HAP-1 (cell line): ENCODE measurements around the gene XRRA1.
"Not testable (repeated sequence)": the region's sequence is repeated elsewhere in the genome, so short reads cannot be mapped to it uniquely, and the experiment has no call there.

Experiments used
- DNase-seq, 2 experiments: peaks; one replicate each; pipeline ENCODE4 v3.0.0-alpha.2; 2016 to 2020; ENCODE audit warnings: low spot score in 2 of 2
- H3K27me3 ChIP-seq: fragments of 250-450 bp; sonication (Bioruptor Pico); 2 replicates; pipeline ENCODE4 v1.5.1; 2020; ENCODE audit warnings: low read depth, mild to moderate bottlenecking, moderate library complexity
- H3K36me3 ChIP-seq: fragments of 250-450 bp; sonication (Bioruptor Pico); replicated peaks from 2 replicates; pipeline ENCODE4 v1.5.1; 2020; ENCODE audit warnings: mild to moderate bottlenecking
- H3K4me1 ChIP-seq: fragments of 250-450 bp; sonication (Bioruptor Pico); 2 replicates; pipeline ENCODE4 v1.5.1; 2020; ENCODE audit warnings: mild to moderate bottlenecking
- H3K4me3 ChIP-seq: fragments of 250-450 bp; sonication (Bioruptor Pico); 2 replicates; pipeline ENCODE4 v1.5.1; 2020; ENCODE audit warnings: mild to moderate bottlenecking, moderate library complexity
- H3K9me3 ChIP-seq: fragments of 250-450 bp; sonication (Bioruptor Pico); 2 replicates; pipeline ENCODE4 v1.5.1; 2020; ENCODE audit warnings: mild to moderate bottlenecking, moderate library complexity
- in situ Hi-C: fragments of 300-500 bp; cut with MboI; formaldehyde crosslinking; loops from 3 replicates; pipeline ENCODE4 v1.14.3; 2020; ENCODE audit warnings: low sequenced_read_pairs, inconsistent platforms, mixed read lengths

Gene XRRA1

GRCh38 chr11:74847895-74848294, 101.0 kb downstream of the XRRA1 start:
- no peaks in the 10 kb centered on the region for H3K27me3 ChIP-seq
- no peaks in the 10 kb centered on the region for H3K4me1 ChIP-seq
- DNase-seq = no peak
- in situ Hi-C loops = no loop called here
- no peaks in the 10 kb centered on the region for H3K9me3 ChIP-seq
- no peak overlapping the region for H3K4me3 ChIP-seq
- peaks cover 33% of the 10 kb centered on the region for H3K36me3 ChIP-seq

- Histone ChIP-seq H3K27me3 (no peaks in the 10 kb centered on the region), H3K4me3 (no peak overlapping the region), H3K36me3 (peaks cover 38% of the 10 kb centered on the region), H3K4me1 (no peaks in the 10 kb centered on the region), H3K9me3 (no peaks in the 10 kb centered on the region)
- in situ Hi-C loops = no loop called here
- no peak for DNase-seq
These were observed 101.5 kb downstream of the XRRA1 start for GRCh38 chr11:74847395-74847794.

- Histone ChIP-seq H3K4me1 (no peaks in the 10 kb centered on the region), H3K36me3 (peaks cover 43% of the 10 kb centered on the region), H3K27me3 (no peaks in the 10 kb centered on the region), H3K4me3 (no peak overlapping the region), H3K9me3 (no peaks in the 10 kb centered on the region)
- DNase-seq = no peak
- in situ Hi-C loops = no loop called here
These were observed 102.1 kb downstream of the XRRA1 start for GRCh38 chr11:74846770-74847169.

- Histone ChIP-seq H3K4me1 (no peaks in the 10 kb centered on the region), H3K27me3 (no peaks in the 10 kb centered on the region), H3K4me3 (no peak overlapping the region), H3K9me3 (no peaks in the 10 kb centered on the region), H3K36me3 (peaks cover 48% of the 10 kb centered on the region)
- no peak for DNase-seq
- in situ Hi-C loops = no loop called here
These were observed 102.8 kb downstream of the XRRA1 start for GRCh38 chr11:74845978-74846517.

- no peak for DNase-seq
- in situ Hi-C loops = no loop called here
- Histone ChIP-seq H3K9me3 (no peaks in the 10 kb centered on the region), H3K4me1 (no peaks in the 10 kb centered on the region), H3K36me3 (peaks cover 55% of the 10 kb centered on the region), H3K27me3 (no peaks in the 10 kb centered on the region), H3K4me3 (no peak overlapping the region)
These were observed 104.0 kb downstream of the XRRA1 start for GRCh38 chr11:74844865-74845264.

- in situ Hi-C loops = no loop called here
- Histone ChIP-seq H3K36me3 (peaks cover 55% of the 10 kb centered on the region), H3K27me3 (no peaks in the 10 kb centered on the region), H3K4me1 (no peaks in the 10 kb centered on the region), H3K9me3 (no peaks in the 10 kb centered on the region), H3K4me3 (no peak overlapping the region)
- no peak for DNase-seq
These were observed 104.8 kb downstream of the XRRA1 start for GRCh38 chr11:74844072-74844471.

- no peaks in the 10 kb centered on the region for H3K4me1 ChIP-seq
- H3K9me3 ChIP-seq = no peaks in the 10 kb centered on the region
- in situ Hi-C loops = no loop called here
- peaks cover 55% of the 10 kb centered on the region for H3K36me3 ChIP-seq
- H3K27me3 ChIP-seq = no peaks in the 10 kb centered on the region
- DNase-seq = no peak
- no peak overlapping the region for H3K4me3 ChIP-seq
These were observed 105.9 kb downstream of the XRRA1 start for GRCh38 chr11:74842967-74843366.

GRCh38 chr11:74840486-74840885, 108.4 kb downstream of the XRRA1 start:
- no peak for DNase-seq
- peaks cover 63% of the 10 kb centered on the region for H3K36me3 ChIP-seq
- in situ Hi-C loops = no loop called here
- no peak overlapping the region for H3K4me3 ChIP-seq
- no peaks in the 10 kb centered on the region for H3K9me3 ChIP-seq
- H3K27me3 ChIP-seq = no peaks in the 10 kb centered on the region
- no peaks in the 10 kb centered on the region for H3K4me1 ChIP-seq

- in situ Hi-C loops = no loop called here
These were observed 108.9 kb downstream of the XRRA1 start for GRCh38 chr11:74839971-74840370.

GRCh38 chr11:74839446-74839845, 109.4 kb downstream of the XRRA1 start:
- Histone ChIP-seq H3K4me1 (no peaks in the 10 kb centered on the region), H3K36me3 (peaks cover 58% of the 10 kb centered on the region), H3K27me3 (no peaks in the 10 kb centered on the region), H3K4me3 (no peak overlapping the region), H3K9me3 (no peaks in the 10 kb centered on the region)
- in situ Hi-C loops = no loop called here
- no peak for DNase-seq

More at GRCh38 chr11:74839971-74840370, 108.9 kb downstream of the XRRA1 start:
- H3K4me1 ChIP-seq = no peaks in the 10 kb centered on the region
- no peak for DNase-seq
- no peaks in the 10 kb centered on the region for H3K9me3 ChIP-seq
- H3K4me3 ChIP-seq = no peak overlapping the region
- no peaks in the 10 kb centered on the region for H3K27me3 ChIP-seq
- peaks cover 63% of the 10 kb centered on the region for H3K36me3 ChIP-seq

- in situ Hi-C loops = no loop called here
- Histone ChIP-seq H3K36me3 (peaks cover 57% of the 10 kb centered on the region), H3K27me3 (no peaks in the 10 kb centered on the region), H3K4me3 (no peak overlapping the region), H3K9me3 (no peaks in the 10 kb centered on the region), H3K4me1 (no peaks in the 10 kb centered on the region)
- DNase-seq = no peak
These were observed 110.7 kb downstream of the XRRA1 start for GRCh38 chr11:74838188-74838587.

- Histone ChIP-seq H3K4me3 (no peak overlapping the region), H3K36me3 (peaks cover 52% of the 10 kb centered on the region), H3K4me1 (no peaks in the 10 kb centered on the region), H3K27me3 (no peaks in the 10 kb centered on the region), H3K9me3 (no peaks in the 10 kb centered on the region)
- no peak for DNase-seq
- in situ Hi-C loops = no loop called here
These were observed 111.7 kb downstream of the XRRA1 start for GRCh38 chr11:74837191-74837590.

- peaks cover 11% of the 10 kb centered on the region for H3K36me3 ChIP-seq
- H3K9me3 ChIP-seq = peaks cover 9% of the 10 kb centered on the region; the same call in 1 of the 2 replicates
- H3K4me1 ChIP-seq = peaks cover 4% of the 10 kb centered on the region; the same call in 1 of the 2 replicates
- no peaks in the 10 kb centered on the region for H3K27me3 ChIP-seq
- no peak overlapping the region for H3K4me3 ChIP-seq
- in situ Hi-C loops = no loop called here
- DNase-seq = no peak
These were observed 122.0 kb downstream of the XRRA1 start for GRCh38 chr11:74826901-74827300.

- in situ Hi-C loops, DNase-seq, H3K4me3 ChIP-seq, H3K9me3 ChIP-seq, H3K4me1 ChIP-seq, H3K27me3 ChIP-seq: not testable (repeated sequence)
- peaks cover 11% of the 10 kb centered on the region for H3K36me3 ChIP-seq
These were observed 123.3 kb downstream of the XRRA1 start for GRCh38 chr11:74825596-74825995.
